Fibroblast of pulmonary artery (primary cell): ENCODE results near the gene OPN1LW.
A peak's percentile ranks its signal among the peaks of the same experiment; 100 is the strongest.

Source experiments
- DNase-seq: peaks from one replicate; pipeline ENCODE4 v3.0.0-alpha.2; 2010; ENCODE audit warnings: low read depth
- H3K4me3 ChIP-seq: replicated peaks from 2 replicates; pipeline ENCODE4 v1.5.1; 2011; ENCODE audit warnings: low read depth, mild to moderate bottlenecking, control low read depth, low read length, moderate library complexity
- CTCF ChIP-seq: IDR thresholded peaks from 2 replicates; pipeline ENCODE4 v1.5.1; 2011; ENCODE audit warnings: mild to moderate bottlenecking, control low read depth, low read length, inconsistent platforms; ENCODE audit errors: missing control alignments

The OPN1LW gene

GRCh38 chrX:154121207-154121606 lies 22.8 kb upstream of the OPN1LW start:
- no peak for DNase-seq
- TF ChIP-seq CTCF: no peak
- no peak overlapping the region for H3K4me3 ChIP-seq

GRCh38 chrX:154121961-154122360 lies 22.1 kb upstream of the OPN1LW start:
- no peak overlapping the region for H3K4me3 ChIP-seq
- no peak for DNase-seq
- TF ChIP-seq CTCF: no peak

GRCh38 chrX:154123241-154124219 lies 20.5 kb upstream of the OPN1LW start:
- no peak for TF ChIP-seq CTCF
- peak; percentile 3 for DNase-seq

GRCh38 chrX:154125391-154126040 lies 18.5 kb upstream of the OPN1LW start:
- no peak for TF ChIP-seq CTCF
- H3K4me3 ChIP-seq: no peak overlapping the region
- no peak for DNase-seq

More at GRCh38 chrX:154123241-154124219, 20.5 kb upstream of the OPN1LW start:
- no peak overlapping the region for H3K4me3 ChIP-seq

- no peak for DNase-seq
- H3K4me3 ChIP-seq: no peak overlapping the region
- TF ChIP-seq CTCF: no peak
Measured at GRCh38 chrX:154126101-154126500, 17.9 kb upstream of the OPN1LW start.

GRCh38 chrX:154131955-154132354 lies 12.1 kb upstream of the OPN1LW start:
- TF ChIP-seq CTCF: no peak
- H3K4me3 ChIP-seq: no peak overlapping the region
- DNase-seq: no peak
